HCT116 (cell line): ENCODE data around the gene MIEF1.

Experiments
- CTCF ChIP-seq, 3 experiments: fragments of 200-600 bp in 1 of 3; sonication (generic) in 1 of 3; IDR thresholded peaks in 2 of 3; conservative IDR thresholded peaks in 1 of 3; 2 replicates each; pipeline ENCODE4 v1.5.1; 2012 to 2017; ENCODE audit warnings: low read depth in 2 of 3, low read length in 2 of 3, antibody characterized with exemption in 1 of 3, borderline replicate concordance in 1 of 3, control low read depth in 1 of 3, mild to moderate bottlenecking in 1 of 3, mixed read lengths in 1 of 3, mixed run types in 1 of 3, moderate library complexity in 1 of 3; ENCODE audit not compliant: insufficient read depth in 1 of 3
- ELF1 ChIP-seq: IDR thresholded peaks from 2 replicates; pipeline ENCODE4 v1.6.1; 2012; ENCODE audit warnings: low read depth, borderline replicate concordance
- EZH2phosphoT487 ChIP-seq: fragments of 200-600 bp; IDR thresholded peaks from 2 replicates; pipeline ENCODE4 v1.6.1; 2018; ENCODE audit warnings: antibody characterized with exemption, borderline replicate concordance
- POLR2A ChIP-seq: IDR thresholded peaks from 2 replicates; pipeline ENCODE4 v1.7.0; 2011; ENCODE audit warnings: borderline replicate concordance; ENCODE audit not compliant: insufficient read depth, insufficient read length; ENCODE audit errors: extremely low read depth

DNA sequence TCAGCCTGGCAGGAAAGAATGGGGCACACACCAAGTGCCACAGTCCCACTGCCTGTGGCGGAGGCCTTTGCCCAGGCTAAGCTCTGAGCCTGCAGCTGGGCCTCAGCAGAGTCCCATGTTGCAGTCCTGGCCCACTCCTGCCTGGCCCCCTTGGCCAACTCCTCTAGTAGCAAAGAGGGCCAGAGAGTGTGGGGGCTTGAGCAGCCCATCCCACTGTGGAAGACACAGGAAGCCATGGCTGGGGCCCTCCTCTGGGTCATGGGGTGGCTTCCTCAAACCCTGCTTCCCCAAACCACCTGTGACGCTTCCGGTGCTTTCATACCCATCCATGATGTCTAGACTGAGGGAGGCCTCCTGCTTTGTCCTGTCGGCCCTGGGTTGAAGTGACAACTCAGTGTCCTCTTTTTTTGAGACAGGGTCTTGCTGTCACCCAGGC is 24.7 kb downstream of the MIEF1 start:
- TF ChIP-seq POLR2A (no peak), ELF1 (no peak), CTCF (IDR thresholded peaks at IDR 0.05 in 2 of 3, conservative IDR thresholded peaks at IDR 0.05 in 1 of 3; ENCODE audit: borderline replicate concordance in 1 of 3, insufficient read depth in 1 of 3, low read depth in 2 of 3, low read length in 2 of 3) (no peak), EZH2phosphoT487 (no peak)
